ENCODE measurements around the gene TBC1D16. TPM values are rescaled to one million over a fixed set of nuclear protein-coding genes. Genes with fewer than 3 reads are reported as not detected.

Gene TBC1D16
- total RNA-seq, 2 experiments from 2014 or later, result 0.38 to 0.74 TPM

DNA sequence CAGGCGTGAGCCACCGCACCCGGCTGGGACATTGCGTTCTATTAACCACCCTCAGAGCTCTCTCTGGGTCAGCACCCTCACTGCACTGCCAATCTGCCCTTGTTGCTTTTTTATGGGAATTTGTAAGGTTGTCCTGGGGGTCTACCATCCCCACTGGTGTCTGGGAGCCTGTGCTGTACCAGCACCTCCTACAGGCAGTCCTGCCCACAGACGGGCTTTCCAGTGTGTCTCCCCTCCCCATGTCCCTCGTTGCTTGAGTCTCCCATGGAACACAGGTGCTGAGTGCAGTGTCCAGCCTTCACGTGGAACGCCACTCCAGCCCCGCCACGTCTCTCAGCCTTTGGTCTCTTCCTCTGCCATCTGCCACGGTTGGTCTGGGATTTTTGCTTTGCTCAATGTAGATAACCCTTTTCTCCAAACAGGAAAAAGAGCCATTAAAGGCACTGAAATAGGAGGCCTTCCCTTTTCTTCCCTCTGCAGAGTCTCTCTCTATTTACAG, 128.4 kb downstream of the TBC1D16 start:
- no peaks in the 10 kb centered on the region for H3K79me2 ChIP-seq (ENCODE audit: insufficient read depth, low read depth, low read length)
- no peaks in the 10 kb centered on the region for H4K20me1 ChIP-seq (ENCODE audit: insufficient read depth, low read length)
- intact Hi-C loops (cut with micrococcal nuclease; ENCODE audit: unreplicated experiment), result no loop called here
- H3K9me3 ChIP-seq (ENCODE audit: low read length), result no peaks in the 10 kb centered on the region
- no peak overlapping the region for H3K4me2 ChIP-seq (ENCODE audit: low read length)
- TF ChIP-seq, protein P1, sequence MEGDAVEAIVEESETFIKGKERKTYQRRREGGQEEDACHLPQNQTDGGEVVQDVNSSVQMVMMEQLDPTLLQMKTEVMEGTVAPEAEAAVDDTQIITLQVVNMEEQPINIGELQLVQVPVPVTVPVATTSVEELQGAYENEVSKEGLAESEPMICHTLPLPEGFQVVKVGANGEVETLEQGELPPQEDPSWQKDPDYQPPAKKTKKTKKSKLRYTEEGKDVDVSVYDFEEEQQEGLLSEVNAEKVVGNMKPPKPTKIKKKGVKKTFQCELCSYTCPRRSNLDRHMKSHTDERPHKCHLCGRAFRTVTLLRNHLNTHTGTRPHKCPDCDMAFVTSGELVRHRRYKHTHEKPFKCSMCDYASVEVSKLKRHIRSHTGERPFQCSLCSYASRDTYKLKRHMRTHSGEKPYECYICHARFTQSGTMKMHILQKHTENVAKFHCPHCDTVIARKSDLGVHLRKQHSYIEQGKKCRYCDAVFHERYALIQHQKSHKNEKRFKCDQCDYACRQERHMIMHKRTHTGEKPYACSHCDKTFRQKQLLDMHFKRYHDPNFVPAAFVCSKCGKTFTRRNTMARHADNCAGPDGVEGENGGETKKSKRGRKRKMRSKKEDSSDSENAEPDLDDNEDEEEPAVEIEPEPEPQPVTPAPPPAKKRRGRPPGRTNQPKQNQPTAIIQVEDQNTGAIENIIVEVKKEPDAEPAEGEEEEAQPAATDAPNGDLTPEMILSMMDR (conservative IDR thresholded peaks at IDR 0.05; ENCODE audit: low read length), result no peak
- no peak for TF ChIP-seq EZH2phosphoT487 (IDR thresholded peaks at IDR 0.05; ENCODE audit: borderline replicate concordance, low read depth, low read length)
- no peak overlapping the region for H3K4me3 ChIP-seq (ENCODE audit: low read depth, low read length, poor library complexity, severe bottlenecking)
- H3K9me2 ChIP-seq (ENCODE audit: insufficient read depth, low read length), result no peaks in the 10 kb centered on the region
- no peaks in the 10 kb centered on the region for H3K4me1 ChIP-seq (ENCODE audit: insufficient read depth, low read length, poor library complexity, severe bottlenecking)
- ChIA-PET CTCF (ENCODE audit: unreplicated experiment) (no interaction called here), POLR2A (no interaction called here)
- H3K27ac ChIP-seq (ENCODE audit: low read depth, low read length, poor library complexity, severe bottlenecking), result no peak overlapping the region
- no peaks in the 10 kb centered on the region for H3K36me3 ChIP-seq (ENCODE audit: insufficient read depth, low read length)
- DNase-seq (ENCODE audit: low spot score), result no peak
- H2AFZ ChIP-seq (ENCODE audit: low read length), result no peak overlapping the region
- no TSS peak for BruUV-seq (replicated peaks)

DNA sequence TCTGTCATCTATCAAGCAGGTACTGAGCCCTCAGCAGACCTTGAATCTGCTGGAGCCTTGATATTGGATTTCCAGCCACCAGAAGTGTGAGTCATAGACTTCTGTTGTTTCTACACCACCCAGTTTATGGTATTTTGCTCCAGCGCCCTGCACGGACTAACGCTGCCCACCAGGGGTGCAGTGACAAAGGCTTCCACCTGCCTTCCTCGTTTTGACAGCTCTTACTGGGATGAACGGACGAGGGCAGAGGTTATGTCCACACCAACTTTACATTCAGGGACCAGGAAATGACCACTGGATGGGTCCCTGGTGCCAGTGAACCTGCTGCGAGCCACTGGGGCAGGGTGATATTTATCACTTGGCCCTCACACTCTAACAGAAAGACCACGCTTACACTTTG, 129.8 kb downstream of the TBC1D16 start:
- Histone ChIP-seq H3K27ac (ENCODE audit: low read depth, low read length, poor library complexity, severe bottlenecking) (no peak overlapping the region), H3K9me3 (ENCODE audit: low read length) (no peaks in the 10 kb centered on the region), H3K79me2 (ENCODE audit: insufficient read depth, low read depth, low read length) (no peaks in the 10 kb centered on the region), H3K9me2 (ENCODE audit: insufficient read depth, low read length) (no peaks in the 10 kb centered on the region), H2AFZ (ENCODE audit: low read length) (no peak overlapping the region), H3K4me3 (ENCODE audit: low read depth, low read length, poor library complexity, severe bottlenecking) (no peak overlapping the region), H3K36me3 (ENCODE audit: insufficient read depth, low read length) (no peaks in the 10 kb centered on the region), H3K4me1 (ENCODE audit: insufficient read depth, low read length, poor library complexity, severe bottlenecking) (no peaks in the 10 kb centered on the region), H3K4me2 (ENCODE audit: low read length) (no peak overlapping the region), H4K20me1 (ENCODE audit: insufficient read depth, low read length) (no peaks in the 10 kb centered on the region)
- POLR2A ChIA-PET, result no interaction called here
- no peak for TF ChIP-seq EZH2phosphoT487 (IDR thresholded peaks at IDR 0.05; ENCODE audit: borderline replicate concordance, low read depth, low read length)
- TF ChIP-seq, protein P1 (conservative IDR thresholded peaks at IDR 0.05; ENCODE audit: low read length), result peak; percentile 29; the same call in 1 of the 2 replicates
- intact Hi-C loops (cut with micrococcal nuclease; ENCODE audit: unreplicated experiment), result no loop called here
- CTCF ChIA-PET (ENCODE audit: unreplicated experiment), result no interaction called here
- no peak for DNase-seq (ENCODE audit: low spot score)
- no TSS peak for BruUV-seq (replicated peaks)

DNA sequence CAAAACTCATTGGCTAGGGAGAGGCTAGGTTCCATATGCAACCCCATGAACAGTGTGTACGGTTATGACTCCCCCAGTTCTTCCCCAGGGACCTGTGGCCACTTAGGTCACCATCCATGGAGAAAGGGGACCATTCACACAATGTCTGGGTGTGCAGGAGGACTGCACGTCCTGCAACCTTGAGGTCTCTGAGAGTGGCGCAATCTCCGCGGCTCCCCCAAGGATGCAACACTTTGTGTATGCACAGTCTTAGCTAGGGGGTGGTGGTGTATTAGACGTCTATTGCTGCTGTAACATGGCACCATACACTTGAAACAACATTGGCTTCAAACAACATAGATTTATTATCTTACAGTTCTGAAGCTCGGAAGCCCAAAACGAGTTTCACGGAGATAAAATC, 130.8 kb downstream of the TBC1D16 start:
- no TSS peak for BruUV-seq (replicated peaks)
- CTCF ChIA-PET (ENCODE audit: unreplicated experiment), result no interaction called here
- intact Hi-C loops (cut with micrococcal nuclease; ENCODE audit: unreplicated experiment), result no loop called here

More for the DNA sequence above, 130.8 kb downstream of the TBC1D16 start:
- no peaks in the 10 kb centered on the region for H3K9me2 ChIP-seq (ENCODE audit: insufficient read depth, low read length)
- no peak for DNase-seq (ENCODE audit: low spot score)
- H2AFZ ChIP-seq (ENCODE audit: low read length), result no peak overlapping the region
- no peaks in the 10 kb centered on the region for H4K20me1 ChIP-seq (ENCODE audit: insufficient read depth, low read length)
- H3K4me3 ChIP-seq (ENCODE audit: low read depth, low read length, poor library complexity, severe bottlenecking), result no peak overlapping the region
- no peaks in the 10 kb centered on the region for H3K36me3 ChIP-seq (ENCODE audit: insufficient read depth, low read length)
- H3K27ac ChIP-seq (ENCODE audit: low read depth, low read length, poor library complexity, severe bottlenecking), result no peak overlapping the region
- H3K4me1 ChIP-seq (ENCODE audit: insufficient read depth, low read length, poor library complexity, severe bottlenecking), result no peaks in the 10 kb centered on the region
- POLR2A ChIA-PET, result interaction anchor here (0.7 kb wide), 1 partner anchor 366 kb away, joined by 3 read pairs; no protein-coding TSS in a partner anchor
- H3K79me2 ChIP-seq (ENCODE audit: insufficient read depth, low read depth, low read length), result no peaks in the 10 kb centered on the region
- no peaks in the 10 kb centered on the region for H3K9me3 ChIP-seq (ENCODE audit: low read length)
- TF ChIP-seq, protein P1 (conservative IDR thresholded peaks at IDR 0.05; ENCODE audit: low read length), result no peak
- no peak for TF ChIP-seq EZH2phosphoT487 (IDR thresholded peaks at IDR 0.05; ENCODE audit: borderline replicate concordance, low read depth, low read length)
- no peak overlapping the region for H3K4me2 ChIP-seq (ENCODE audit: low read length)

Data from OCI-LY7 (cell line).